NCI-H2227 treated with DMSO at 0.1 percent for 48 hours (cell line): ENCODE measurements around the gene CST6.
"Not testable (repeated sequence)": the region's sequence is repeated elsewhere in the genome, so short reads cannot be mapped to it uniquely, and the experiment has no call there.

Experiments
- DNase-seq: peaks from one replicate; lab custom pipeline; 2025; lab: John Stamatoyannopoulos, UW

Gene CST6

GRCh38 chr11:65983589-65983987 lies 28.2 kb upstream of the CST6 start:
- DNase-seq: no peak

GRCh38 chr11:65987336-65987735 lies 24.5 kb upstream of the CST6 start:
- DNase-seq: no peak

- DNase-seq: peak; percentile 97
Observed at GRCh38 chr11:65988791-65989592, 22.8 kb upstream of the CST6 start.

- DNase-seq: no peak
Observed at GRCh38 chr11:65992056-65992455, 19.8 kb upstream of the CST6 start.

GRCh38 chr11:65997286-65997685 lies 14.5 kb upstream of the CST6 start:
- no peak for DNase-seq

GRCh38 chr11:66001942-66002647 lies 9.7 kb upstream of the CST6 start, which contains the start of the genes BANF1 and EIF1AD:
Gene BANF1 (plus strand): TSS chr11:66002503. CDS start chr11:66003251, 748 bp downstream.
Gene EIF1AD (minus strand): TSS chr11:66002157. CDS start chr11:66000389, 1,768 bp downstream.
- peak; percentile 99 for DNase-seq

- DNase-seq: peak; percentile 69
Observed at GRCh38 chr11:66002648-66003225, 9.1 kb upstream of the CST6 start.

- no peak for DNase-seq
Observed at GRCh38 chr11:66003291-66003690, 8.5 kb upstream of the CST6 start.

GRCh38 chr11:66004186-66004585 lies 7.6 kb upstream of the CST6 start:
- no peak for DNase-seq

- no peak for DNase-seq
Observed at GRCh38 chr11:66006134-66006890, 5.5 kb upstream of the CST6 start.

- no peak for DNase-seq
Observed at GRCh38 chr11:66006891-66007176, 5.0 kb upstream of the CST6 start.

- DNase-seq: no peak
Observed at GRCh38 chr11:66007201-66007634, 4.6 kb upstream of the CST6 start.

GRCh38 chr11:66008095-66008467 lies 3.7 kb upstream of the CST6 start:
- DNase-seq: no peak

GRCh38 chr11:66008468-66009101 lies 3.2 kb upstream of the CST6 start:
- no peak for DNase-seq

GRCh38 chr11:66010036-66010435 lies 1.8 kb upstream of the CST6 start:
- not testable (repeated sequence) for DNase-seq

- DNase-seq: no peak
Observed at GRCh38 chr11:66011239-66011784, 496 bp upstream of the CST6 start.

GRCh38 chr11:66012371-66012945 lies 650 bp downstream of the CST6 start:
- DNase-seq: no peak

- no peak for DNase-seq
Observed at GRCh38 chr11:66012946-66013761, 1.3 kb downstream of the CST6 start.

GRCh38 chr11:66013762-66014100 lies 1.9 kb downstream of the CST6 start:
- no peak for DNase-seq

- no peak for DNase-seq
Observed at GRCh38 chr11:66014804-66015453, 3.1 kb downstream of the CST6 start.
